GM12878 (cell line): ENCODE measurements around the gene TPSB2. TPM values are rescaled to one million over a fixed set of nuclear protein-coding genes. Genes with fewer than 3 reads are reported as not detected.

Source experiments
- ATAC-seq: fragments of 200-7000 bp; cut with Tn5 transposase; 3 replicates; pipeline ENCODE4 v1.9.1; 2020; ENCODE audit warnings: mild to moderate bottlenecking, moderate library complexity
- BruUV-seq: library from RNA; stranded (reverse); fragments of 400-500 nt; replicated peaks from 2 replicates; lab custom pipeline; 2021; lab: Mats Ljungman, UMichigan
- CTCF ChIA-PET: fragments of 300-600 bp; sonication (Branson Sonifier 250); formaldehyde crosslinking; extraction: SDS; loops from one replicate; lab custom pipeline; 2021; ENCODE audit warnings: inconsistent platforms; lab: Yijun Ruan, JAX
- POLR2A ChIA-PET: fragments of 350-600 bp; formaldehyde crosslinking; extraction: SDS; loops from one replicate; lab custom pipeline; 2021; ENCODE audit warnings: inconsistent platforms; lab: Charles Lee
- RAD21 ChIA-PET: fragments of 300-600 bp; sonication (Branson Sonifier 250); formaldehyde crosslinking; loops from one replicate; lab custom pipeline; 2023; ENCODE audit warnings: antibody characterized with exemption; ENCODE audit not compliant: unreplicated experiment; lab: Charles Lee
- SMC1A ChIA-PET: fragments of 300-600 bp; sonication (Branson Sonifier 250); formaldehyde crosslinking; loops from one replicate; lab custom pipeline; 2023; ENCODE audit not compliant: unreplicated experiment, uncharacterized antibody; lab: Charles Lee
- DNase-seq: peaks from one replicate; pipeline ENCODE4 v3.0.0-alpha.2; 2011; ENCODE audit warnings: low read depth, low spot score
- FAIRE-seq: peaks from 3 replicates; lab custom pipeline; 2011; peaks lifted over from hg19 to GRCh38; lab: Jason Lieb, UNC
- H2AFZ ChIP-seq: 2 replicates; pipeline ENCODE4 v1.6.0; 2011; ENCODE audit warnings: low read depth, low read length, control low read depth; ENCODE audit not compliant: control insufficient read depth
- H3K27ac ChIP-seq: 2 replicates; pipeline ENCODE4 v1.5.1; 2011; ENCODE audit warnings: control low read depth; ENCODE audit not compliant: control insufficient read depth, insufficient read depth
- H3K27me3 ChIP-seq, 2 experiments: replicated peaks in 1 of 2; 2 replicates each; pipeline versions ENCODE4 v1.6.0 to v1.6.1; 2011; ENCODE audit warnings: low read length in 1 of 2; ENCODE audit not compliant: control insufficient read depth in 2 of 2, insufficient read depth in 2 of 2
- H3K36me3 ChIP-seq, 2 experiments: 2 replicates each; pipeline ENCODE4 v1.5.1; 2011; ENCODE audit warnings: low read length in 1 of 2; ENCODE audit not compliant: control insufficient read depth in 2 of 2, insufficient read depth in 2 of 2
- H3K4me1 ChIP-seq: 2 replicates; pipeline ENCODE4 v1.6.1; 2011; ENCODE audit warnings: mild to moderate bottlenecking, low read length, moderate library complexity, mixed read lengths; ENCODE audit not compliant: control insufficient read depth, insufficient read depth
- H3K4me2 ChIP-seq: 2 replicates; pipeline ENCODE4 v1.6.0; 2011; ENCODE audit warnings: control low read depth; ENCODE audit not compliant: control insufficient read depth, insufficient read depth
- H3K4me3 ChIP-seq: fragments of 200-600 bp; sonication (generic); 2 replicates; pipeline ENCODE4 v1.5.1; 2016
- H3K79me2 ChIP-seq: 2 replicates; pipeline ENCODE4 v1.6.0; 2011; ENCODE audit warnings: low read length; ENCODE audit not compliant: control insufficient read depth, insufficient read depth
- H3K9ac ChIP-seq: 2 replicates; pipeline ENCODE4 v1.8.0; 2011; ENCODE audit warnings: low read length, control low read depth, mixed read lengths; ENCODE audit not compliant: control insufficient read depth, insufficient read depth
- H3K9me3 ChIP-seq: replicated peaks from 3 replicates; pipeline ENCODE4 v1.5.1; 2011; ENCODE audit warnings: mild to moderate bottlenecking, low read length; ENCODE audit not compliant: control insufficient read depth, insufficient read depth
- H4K20me1 ChIP-seq: 2 replicates; pipeline ENCODE4 v1.6.0; 2011; ENCODE audit not compliant: control insufficient read depth, insufficient read depth
- E2F8 ChIP-seq: fragments of 450-650 bp; IDR thresholded peaks from 2 replicates; pipeline ENCODE4 v1.6.1; 2018; ENCODE audit warnings: mild to moderate bottlenecking, low read depth, moderate library complexity; ENCODE audit not compliant: partially characterized antibody
- E4F1 ChIP-seq: fragments of 450-650 bp; IDR thresholded peaks from 2 replicates; pipeline ENCODE4 v1.6.1; 2018; ENCODE audit warnings: borderline replicate concordance, mild to moderate bottlenecking; ENCODE audit not compliant: partially characterized antibody
- GABPA ChIP-seq: IDR thresholded peaks from 2 replicates; pipeline ENCODE4 v1.6.1; 2014; ENCODE audit warnings: antibody characterized with exemption, low read depth, mild to moderate bottlenecking, inconsistent platforms
- JUNB ChIP-seq: IDR thresholded peaks from 2 replicates; pipeline ENCODE4 v1.6.1; 2016; ENCODE audit warnings: antibody characterized with exemption, mild to moderate bottlenecking
- MEF2B ChIP-seq: fragments of 450-650 bp; IDR thresholded peaks from 2 replicates; pipeline ENCODE4 v1.6.1; 2018; ENCODE audit warnings: mild to moderate bottlenecking, moderate library complexity; ENCODE audit not compliant: partially characterized antibody, poor library complexity, severe bottlenecking
- MXI1 ChIP-seq: fragments of 150-350 bp; IDR thresholded peaks from 2 replicates; pipeline ENCODE4 v1.6.1; 2011; ENCODE audit warnings: low read depth, mild to moderate bottlenecking, inconsistent platforms, low read length, improper control_type of control experiment
- NKRF ChIP-seq: fragments of 450-650 bp; conservative IDR thresholded peaks from 2 replicates; pipeline ENCODE4 v1.6.1; 2017; ENCODE audit warnings: mild to moderate bottlenecking, moderate library complexity
- POLR2AphosphoS5 ChIP-seq: IDR thresholded peaks from 2 replicates; pipeline ENCODE4 v1.6.1; 2011; ENCODE audit warnings: mild to moderate bottlenecking, low read length, inconsistent platforms
- POU2F2 ChIP-seq: IDR thresholded peaks from 3 replicates; pipeline ENCODE4 v1.6.1; 2011; ENCODE audit warnings: low read depth, mild to moderate bottlenecking, low read length, borderline replicate concordance
- WGBS: methylation state at CpG from one replicate; pipeline ENCODE4 v1.1.6; 2016; ENCODE audit warnings: low lambda C conversion rate; ENCODE audit not compliant: insufficient replicate concordance, insufficient coverage; ENCODE audit errors: missing lambda C conversion rate; 5-methylcytosine and 5-hydroxymethylcytosine counted together
- in situ Hi-C: fragments of 300-500 bp; cut with MboI; formaldehyde crosslinking; loops from 9 replicates; pipeline ENCODE4 v1.14.3; 2018; ENCODE audit warnings: mixed read lengths
- intact Hi-C: fragments of 100-400 bp; cut with micrococcal nuclease; formaldehyde crosslinking; loops from one replicate; pipeline ENCODE4 v1.14.2; 2022; ENCODE audit not compliant: unreplicated experiment
- polyA plus RNA-seq, 11 experiments: library from polyadenylated mRNA; depleted of rRNA in 4 of 11; unstranded in 6 of 11; stranded (reverse) in 5 of 11; fragments of >200 nt; fragmentation: Nextera tagmentation in 4 of 11; fragmentation: Illumina TruSeq in 1 of 11; extraction: Ambion mirVana in 4 of 11; extraction: Trizol in 1 of 11; gene quantifications; 1 replicate in 1 of 11; 2 replicates in 10 of 11; pipeline versions ENCODE4 v1.2.1 to v1.2.3, GENCODE V29; 2011 to 2016; ENCODE audit warnings: inconsistent platforms in 2 of 11, missing spikeins in 2 of 11, low read depth in 1 of 11
- total RNA-seq, 4 experiments: library from RNA; depleted of rRNA in 3 of 4; stranded (reverse); fragments of >200 nt in 3 of 4; fragmentation: Illumina TruSeq in 1 of 4; extraction: Trizol in 1 of 4; gene quantifications; 2 replicates each; pipeline versions ENCODE4 v1.2.1 to v1.2.3, GENCODE V29; 2013 to 2021

TPSB2 gene
- total and polyA plus RNA-seq, 10 of the 15 experiments (the other 5 are each of a cell fraction or from before 2014, with no cell fraction given): not detected

- ATAC-seq (no peak), DNase-seq (no peak), FAIRE-seq (no peak)
- SMC1A ChIA-PET: no interaction called here
- CTCF ChIA-PET: no interaction called here
- Histone ChIP-seq H3K27ac (no peak overlapping the region), H2AFZ (no peak overlapping the region), H3K4me1 (no peaks in the 10 kb centered on the region), H3K79me2 (no peaks in the 10 kb centered on the region), H3K9ac (no peak overlapping the region), H4K20me1 (no peaks in the 10 kb centered on the region), H3K4me2 (no peak overlapping the region), H3K9me3 (no peaks in the 10 kb centered on the region), H3K27me3 (no peaks in the 10 kb centered on the region; a peak in 1 of 4 replicates), H3K4me3 (no peak overlapping the region), H3K36me3 (no peaks in the 10 kb centered on the region)
- BruUV-seq: no TSS peak
- in situ Hi-C loops: no loop called here
- intact Hi-C loops: no loop called here
- WGBS: 65% methylated on average over 20 of the region's 24 CpGs
- TF ChIP-seq JUNB: no peak
- no peak for TF ChIP-seq GABPA
- no peak for TF ChIP-seq MEF2B
- POLR2A ChIA-PET: no interaction called here
- RAD21 ChIA-PET: no interaction called here
Measured at GRCh38 chr16:1217526-1217925, 12.5 kb downstream of the TPSB2 start.

- Histone ChIP-seq H3K79me2 (no peaks in the 10 kb centered on the region), H3K9ac (no peak overlapping the region), H3K36me3 (no peaks in the 10 kb centered on the region), H3K27ac (no peak overlapping the region), H3K4me2 (no peak overlapping the region), H2AFZ (no peak overlapping the region), H3K4me1 (no peaks in the 10 kb centered on the region), H3K9me3 (no peaks in the 10 kb centered on the region), H3K27me3 (no peaks in the 10 kb centered on the region; a peak in 1 of 4 replicates), H4K20me1 (no peaks in the 10 kb centered on the region), H3K4me3 (no peak overlapping the region)
- SMC1A ChIA-PET: no interaction called here
- POLR2A ChIA-PET: no interaction called here
- no peak for DNase-seq
- no peak for FAIRE-seq
- in situ Hi-C loops: no loop called here
- intact Hi-C loops: no loop called here
- ATAC-seq: no peak
- no TSS peak for BruUV-seq
- CTCF ChIA-PET: no interaction called here
- RAD21 ChIA-PET: no interaction called here
- WGBS: 45% methylated on average over 31 of the region's 32 CpGs
- TF ChIP-seq NKRF (no peak), E2F8 (no peak), POLR2AphosphoS5 (no peak), E4F1 (no peak), MXI1 (no peak), POU2F2 (no peak)
Measured at GRCh38 chr16:1216681-1217400, 13.1 kb downstream of the TPSB2 start.
